OCI-LY3 (cell line): Measurements from ENCODE around the gene COL6A3.
A peak's percentile ranks its signal among the peaks of the same experiment; 100 is the strongest.

ENCODE experiments used
- H2AFZ ChIP-seq: fragments of 200-600, 300-600 bp; shearing (Covaris generic); 2 replicates; pipeline ENCODE4 v1.6.0; 2014; ENCODE audit warnings: antibody characterized with exemption, low read depth, low read length
- H3K27ac ChIP-seq: fragments of 200-600, 300-600 bp; sonication (generic); 2 replicates; pipeline ENCODE4 v1.5.1; 2014; ENCODE audit warnings: mild to moderate bottlenecking, low read length, moderate library complexity, mixed read lengths
- H3K27me3 ChIP-seq: fragments of 200-600, 300-600 bp; sonication (generic); 2 replicates; pipeline ENCODE4 v1.6.1; 2014; ENCODE audit warnings: low read depth, low read length, mixed read lengths
- H3K36me3 ChIP-seq: fragments of 200-600, 300-600 bp; sonication (generic); replicated peaks from 2 replicates; pipeline ENCODE3; 2014; ENCODE audit warnings: low read depth, low read length, mixed read lengths
- H3K4me1 ChIP-seq: fragments of 300-600, 200-600 bp; sonication (generic); 2 replicates; pipeline ENCODE4 v1.6.1; 2014; ENCODE audit warnings: low read length, mixed read lengths
- H3K4me2 ChIP-seq: fragments of 200-600, 300-600 bp; sonication (generic); 2 replicates; pipeline ENCODE4 v1.6.1; 2014; ENCODE audit warnings: low read length, mixed read lengths
- H3K4me3 ChIP-seq: fragments of 300-600, 200-600 bp; sonication (generic); 2 replicates; pipeline ENCODE4 v1.5.1; 2014; ENCODE audit warnings: antibody characterized with exemption, mild to moderate bottlenecking, low read length, moderate library complexity
- H3K79me2 ChIP-seq: fragments of 300-600, 200-600 bp; shearing (Covaris generic); 2 replicates; pipeline ENCODE4 v1.6.1; 2014; ENCODE audit warnings: mild to moderate bottlenecking, low read length, mixed read lengths
- H3K9ac ChIP-seq: fragments of 300-600, 200-600 bp; shearing (Covaris generic); 2 replicates; pipeline ENCODE4 v1.6.0; 2014; ENCODE audit warnings: mild to moderate bottlenecking, low read length, moderate library complexity
- H3K9me3 ChIP-seq: fragments of 200-600, 300-600 bp; shearing (Covaris generic); 2 replicates; pipeline ENCODE4 v1.6.1; 2014; ENCODE audit warnings: low read length, mixed read lengths; ENCODE audit not compliant: insufficient read depth
- H4K20me1 ChIP-seq: fragments of 200-600, 300-600 bp; sonication (generic); 2 replicates; pipeline ENCODE4 v1.6.1; 2016; ENCODE audit warnings: low read length, mixed read lengths; ENCODE audit not compliant: insufficient read depth
- CTCF ChIP-seq: fragments of 200-600, 300-600 bp; sonication (generic); IDR thresholded peaks from 2 replicates; pipeline ENCODE4 v1.5.1; 2014; ENCODE audit warnings: antibody characterized with exemption, low read length, low read depth
- EZH2phosphoT487 ChIP-seq: fragments of 200-600 bp; shearing (Covaris generic); IDR thresholded peaks from 2 replicates; pipeline ENCODE4 v1.6.1; 2018; ENCODE audit warnings: antibody characterized with exemption, mixed run types, low read depth

COL6A3 gene

GRCh38 chr2:237457388-237457941 lies 43.5 kb upstream of the COL6A3 start:
- no peaks in the 10 kb centered on the region for H3K27me3 ChIP-seq
- H3K79me2 ChIP-seq = no peaks in the 10 kb centered on the region
- peak overlapping the region; percentile 80; the same call in 1 of the 2 replicates for H3K27ac ChIP-seq
- no peaks in the 10 kb centered on the region for H3K9me3 ChIP-seq
- no peak for TF ChIP-seq CTCF
- no peak for TF ChIP-seq EZH2phosphoT487
- no peaks in the 10 kb centered on the region for H3K36me3 ChIP-seq
- no peak overlapping the region for H2AFZ ChIP-seq
- no peak overlapping the region for H3K4me3 ChIP-seq
- H3K4me2 ChIP-seq = no peak overlapping the region
- peaks cover 28% of the 10 kb centered on the region for H3K4me1 ChIP-seq
- H3K9ac ChIP-seq = no peak overlapping the region
- H4K20me1 ChIP-seq = no peaks in the 10 kb centered on the region

GRCh38 chr2:237456200-237456843 lies 42.4 kb upstream of the COL6A3 start:
- peak overlapping the region; percentile 80 for H3K27ac ChIP-seq
- TF ChIP-seq EZH2phosphoT487 (no peak), CTCF (no peak)
- no peaks in the 10 kb centered on the region for H3K79me2 ChIP-seq
- H3K9ac ChIP-seq = peak overlapping the region; percentile 43; the same call in 1 of the 2 replicates
- no peaks in the 10 kb centered on the region for H3K9me3 ChIP-seq
- peak overlapping the region; percentile 39 for H3K4me3 ChIP-seq
- no peaks in the 10 kb centered on the region for H4K20me1 ChIP-seq
- H2AFZ ChIP-seq = 0 out of 2 replicates have a peak overlapping the region, but pooled peaks have one; percentile 1
- no peaks in the 10 kb centered on the region for H3K36me3 ChIP-seq
- peaks cover 28% of the 10 kb centered on the region for H3K4me1 ChIP-seq
- H3K27me3 ChIP-seq = no peaks in the 10 kb centered on the region
- peak overlapping the region; percentile 43 for H3K4me2 ChIP-seq

GRCh38 chr2:237455764-237456163 lies 41.8 kb upstream of the COL6A3 start:
- no peaks in the 10 kb centered on the region for H3K36me3 ChIP-seq
- no peaks in the 10 kb centered on the region for H3K9me3 ChIP-seq
- H3K9ac ChIP-seq = peak overlapping the region; percentile 43; the same call in 1 of the 2 replicates
- no peaks in the 10 kb centered on the region for H3K79me2 ChIP-seq
- H3K27me3 ChIP-seq = no peaks in the 10 kb centered on the region
- peak overlapping the region; percentile 39 for H3K4me3 ChIP-seq
- no peaks in the 10 kb centered on the region for H4K20me1 ChIP-seq
- H3K4me2 ChIP-seq = peak overlapping the region; percentile 43
- TF ChIP-seq EZH2phosphoT487 = no peak
- TF ChIP-seq CTCF = no peak
- H2AFZ ChIP-seq = 0 out of 2 replicates have a peak overlapping the region, but pooled peaks have one; percentile 1
- peak overlapping the region; percentile 80 for H3K27ac ChIP-seq
- peaks cover 28% of the 10 kb centered on the region for H3K4me1 ChIP-seq

GRCh38 chr2:237453671-237454070 lies 39.7 kb upstream of the COL6A3 start:
- no peak overlapping the region for H3K4me2 ChIP-seq
- no peaks in the 10 kb centered on the region for H4K20me1 ChIP-seq
- H3K36me3 ChIP-seq = no peaks in the 10 kb centered on the region
- no peak overlapping the region for H3K4me3 ChIP-seq
- H3K79me2 ChIP-seq = no peaks in the 10 kb centered on the region
- no peaks in the 10 kb centered on the region for H3K27me3 ChIP-seq
- H3K27ac ChIP-seq = no peak overlapping the region
- H3K9me3 ChIP-seq = no peaks in the 10 kb centered on the region
- H3K9ac ChIP-seq = no peak overlapping the region
- TF ChIP-seq EZH2phosphoT487 (no peak), CTCF (no peak)
- peaks cover 28% of the 10 kb centered on the region for H3K4me1 ChIP-seq
- no peak overlapping the region for H2AFZ ChIP-seq
